ENCODE data around the gene CP. TPM values are rescaled to one million over a fixed set of nuclear protein-coding genes. Genes with fewer than 3 reads are reported as not detected.

Gene CP
- total RNA-seq, 1 donor = 10.2 TPM

GRCh38 chr3:149186721-149187120 is 34.9 kb downstream of the CP start:
- no peak for DNase-seq (ENCODE audit: low read depth in 2 of 3, low spot score in 2 of 3)

GRCh38 chr3:149186219-149186618 is 35.4 kb downstream of the CP start:
- DNase-seq (ENCODE audit: low read depth in 2 of 3, low spot score in 2 of 3) = no peak

- DNase-seq (ENCODE audit: low read depth in 2 of 3, low spot score in 2 of 3) = no peak
Measured at GRCh38 chr3:149181182-149181581, 40.4 kb downstream of the CP start.

- no peak for DNase-seq (ENCODE audit: low read depth in 2 of 3, low spot score in 2 of 3)
Measured at GRCh38 chr3:149180057-149180573, 41.5 kb downstream of the CP start.

GRCh38 chr3:149179220-149179619 is 42.4 kb downstream of the CP start:
- no peak for DNase-seq (ENCODE audit: low read depth in 2 of 3, low spot score in 2 of 3)

- no peak for DNase-seq (ENCODE audit: low read depth in 2 of 3, low spot score in 2 of 3)
Measured at GRCh38 chr3:149177122-149177521, 44.5 kb downstream of the CP start.

GRCh38 chr3:149174901-149175300 is 46.7 kb downstream of the CP start:
- DNase-seq (ENCODE audit: low read depth in 2 of 3, low spot score in 2 of 3) = no peak

GRCh38 chr3:149170672-149171071 is 51.0 kb downstream of the CP start:
- no peak for DNase-seq (ENCODE audit: low read depth in 2 of 3, low spot score in 2 of 3)

GRCh38 chr3:149167898-149168297 is 53.7 kb downstream of the CP start:
- no peak for DNase-seq (ENCODE audit: low read depth in 2 of 3, low spot score in 2 of 3)

- no peak for DNase-seq (ENCODE audit: low read depth in 2 of 3, low spot score in 2 of 3)
Measured at GRCh38 chr3:149163066-149163465, 58.6 kb downstream of the CP start.

- no peak for DNase-seq (ENCODE audit: low read depth in 2 of 3, low spot score in 2 of 3)
Measured at GRCh38 chr3:149162007-149162406, 59.6 kb downstream of the CP start.

- no peak for DNase-seq (ENCODE audit: low read depth in 2 of 3, low spot score in 2 of 3)
Measured at GRCh38 chr3:149160754-149161300, 60.8 kb downstream of the CP start.

GRCh38 chr3:149153402-149153801 is 68.2 kb downstream of the CP start:
- no peak for DNase-seq (ENCODE audit: low read depth in 2 of 3, low spot score in 2 of 3)

- peak in 1 of 3 donors; percentile 20 for DNase-seq (ENCODE audit: low read depth in 2 of 3, low spot score in 2 of 3)
Measured at GRCh38 chr3:149152420-149152819, 69.2 kb downstream of the CP start.

- DNase-seq (ENCODE audit: low read depth in 2 of 3, low spot score in 2 of 3) = peak in 1 of 3 donors; percentile 6
Measured at GRCh38 chr3:149151843-149152242, 69.8 kb downstream of the CP start.

- DNase-seq (ENCODE audit: low read depth in 2 of 3, low spot score in 2 of 3) = no peak
Measured at GRCh38 chr3:149150436-149150835, 71.2 kb downstream of the CP start.

- peak in 1 of 3 donors; percentile 36 for DNase-seq (ENCODE audit: low read depth in 2 of 3, low spot score in 2 of 3)
Measured at GRCh38 chr3:149145974-149146373, 75.7 kb downstream of the CP start.

GRCh38 chr3:149145356-149145755 is 76.3 kb downstream of the CP start:
- no peak for DNase-seq (ENCODE audit: low read depth in 2 of 3, low spot score in 2 of 3)

GRCh38 chr3:149142682-149143081 is 78.9 kb downstream of the CP start:
- DNase-seq (ENCODE audit: low read depth in 2 of 3, low spot score in 2 of 3) = no peak

- no peak for DNase-seq (ENCODE audit: low read depth in 2 of 3, low spot score in 2 of 3)
Measured at GRCh38 chr3:149134575-149134974, 87.1 kb downstream of the CP start.

GRCh38 chr3:149131589-149131988 is 90.0 kb downstream of the CP start:
- DNase-seq (ENCODE audit: low read depth in 2 of 3, low spot score in 2 of 3) = no peak

- peak; percentile 61 to 89 (median 87) for DNase-seq (ENCODE audit: low read depth in 2 of 3, low spot score in 2 of 3)
Measured at GRCh38 chr3:149129326-149130205, 92.1 kb downstream of the CP start, which contains the start of gene HPS3. Gene HPS3 (plus strand): TSS chr3:149129638. CDS start chr3:149129724, 86 bp downstream.

Data from hematopoietic multipotent progenitor cell (in vitro differentiated cells).